ENCODE data around the gene PRICKLE2. TPM values are rescaled to one million over a fixed set of nuclear protein-coding genes. Genes with fewer than 3 reads are reported as not detected.

PRICKLE2 gene
- total and polyA plus RNA-seq, 4 donors, result 0.89 to 8.0 (median 3.2) TPM

DNA sequence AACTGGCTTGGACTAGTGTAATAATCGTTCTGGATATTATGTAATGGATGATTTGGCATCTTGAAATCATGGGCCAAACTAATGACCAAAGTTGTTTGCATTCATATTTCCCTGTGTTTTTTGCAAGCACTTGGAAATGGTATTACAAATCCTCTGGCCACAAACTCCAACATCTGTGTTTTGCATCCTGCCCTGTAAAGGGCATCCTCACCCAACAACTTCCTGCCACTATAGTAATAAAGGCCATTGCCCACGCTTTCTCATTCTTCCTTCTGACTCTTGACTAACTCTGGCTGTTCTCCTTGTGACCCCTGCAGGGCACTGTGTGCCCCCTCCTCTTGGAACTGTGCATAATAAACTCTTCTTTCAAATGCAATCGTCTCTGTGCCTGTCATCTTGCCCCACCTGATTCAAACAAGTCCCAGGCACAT is 176.6 kb downstream of the PRICKLE2 start:
- no peaks in the 10 kb centered on the region for H3K9me3 ChIP-seq (ENCODE audit: control insufficient read depth in 4 of 4, low read length in 3 of 4)
- H3K9ac ChIP-seq (ENCODE audit: low read depth in 1 of 2, low read length in 2 of 2), result no peak overlapping the region
- peaks cover 0 to 6% (median 0%) of the 10 kb centered on the region in 4 donors for H3K27me3 ChIP-seq (ENCODE audit: control insufficient read depth in 4 of 4, insufficient read depth in 4 of 4, low read length in 3 of 4)
- WGBS, result 57% methylated on average over 3 of the region's 3 CpGs
- no peaks in the 10 kb centered on the region for H3K36me3 ChIP-seq (ENCODE audit: control insufficient read depth in 4 of 4, insufficient read depth in 3 of 4, low read depth in 1 of 4, low read length in 3 of 4)
- H3K4me3 ChIP-seq (ENCODE audit: low read depth in 1 of 3, low read length in 3 of 3), result no peak overlapping the region
- TF ChIP-seq GABPA (IDR thresholded peaks at IDR 0.05 in 1 of 2, conservative IDR thresholded peaks at IDR 0.05 in 1 of 2) (no peak), TAF1 (conservative IDR thresholded peaks at IDR 0.05) (no peak)
- no peak overlapping the region for H3K27ac ChIP-seq (ENCODE audit: low read depth in 1 of 2, low read length in 2 of 2)
- DNase-seq (ENCODE audit: low spot score), result no peak
- H3K4me1 ChIP-seq (ENCODE audit: control insufficient read depth in 4 of 4, insufficient read depth in 4 of 4, low read length in 3 of 4), result no peaks in the 10 kb centered on the region

DNA sequence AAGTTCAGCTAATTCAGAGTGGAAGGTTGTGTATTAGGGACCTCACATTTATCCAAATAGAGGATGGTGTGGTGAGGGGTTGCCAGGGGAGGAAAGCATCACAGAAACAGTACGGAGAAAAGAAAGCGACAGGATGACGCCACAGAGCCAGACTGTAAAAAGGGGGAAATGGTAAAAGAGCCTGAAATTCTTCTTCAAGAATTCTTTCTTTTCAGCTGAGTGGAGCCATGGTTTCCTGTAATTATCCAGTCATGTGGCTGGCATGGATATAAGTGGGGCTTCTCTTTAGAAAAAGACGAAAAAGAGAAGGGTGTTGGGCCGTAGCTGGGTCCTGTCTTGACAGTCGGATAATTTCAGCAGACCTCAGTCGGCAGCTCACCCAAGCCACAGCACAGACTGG is 177.5 kb downstream of the PRICKLE2 start:
- peaks cover 0 to 3% (median 0%) of the 10 kb centered on the region in 4 donors for H3K27me3 ChIP-seq (ENCODE audit: control insufficient read depth in 4 of 4, insufficient read depth in 4 of 4, low read length in 3 of 4)
- H3K36me3 ChIP-seq (ENCODE audit: control insufficient read depth in 4 of 4, insufficient read depth in 3 of 4, low read depth in 1 of 4, low read length in 3 of 4), result no peaks in the 10 kb centered on the region
- no peaks in the 10 kb centered on the region for H3K4me1 ChIP-seq (ENCODE audit: control insufficient read depth in 4 of 4, insufficient read depth in 4 of 4, low read length in 3 of 4)
- no peak for DNase-seq (ENCODE audit: low spot score)
- no peak overlapping the region for H3K27ac ChIP-seq (ENCODE audit: low read depth in 1 of 2, low read length in 2 of 2)
- no peaks in the 10 kb centered on the region for H3K9me3 ChIP-seq (ENCODE audit: control insufficient read depth in 4 of 4, low read length in 3 of 4)
- H3K4me3 ChIP-seq (ENCODE audit: low read depth in 1 of 3, low read length in 3 of 3), result no peak overlapping the region
- TF ChIP-seq FOXA2 (IDR thresholded peaks at IDR 0.05) (no peak), JUND (IDR thresholded peaks at IDR 0.05) (no peak), TAF1 (conservative IDR thresholded peaks at IDR 0.05) (no peak), FOXA1 (IDR thresholded peaks at IDR 0.05) (no peak), RXRA (IDR thresholded peaks at IDR 0.05) (no peak), GABPA (IDR thresholded peaks at IDR 0.05 in 1 of 2, conservative IDR thresholded peaks at IDR 0.05 in 1 of 2) (no peak), HNF4G (IDR thresholded peaks at IDR 0.05) (no peak), HNF4A (conservative IDR thresholded peaks at IDR 0.05) (no peak)
- TF ChIP-seq, protein P1, sequence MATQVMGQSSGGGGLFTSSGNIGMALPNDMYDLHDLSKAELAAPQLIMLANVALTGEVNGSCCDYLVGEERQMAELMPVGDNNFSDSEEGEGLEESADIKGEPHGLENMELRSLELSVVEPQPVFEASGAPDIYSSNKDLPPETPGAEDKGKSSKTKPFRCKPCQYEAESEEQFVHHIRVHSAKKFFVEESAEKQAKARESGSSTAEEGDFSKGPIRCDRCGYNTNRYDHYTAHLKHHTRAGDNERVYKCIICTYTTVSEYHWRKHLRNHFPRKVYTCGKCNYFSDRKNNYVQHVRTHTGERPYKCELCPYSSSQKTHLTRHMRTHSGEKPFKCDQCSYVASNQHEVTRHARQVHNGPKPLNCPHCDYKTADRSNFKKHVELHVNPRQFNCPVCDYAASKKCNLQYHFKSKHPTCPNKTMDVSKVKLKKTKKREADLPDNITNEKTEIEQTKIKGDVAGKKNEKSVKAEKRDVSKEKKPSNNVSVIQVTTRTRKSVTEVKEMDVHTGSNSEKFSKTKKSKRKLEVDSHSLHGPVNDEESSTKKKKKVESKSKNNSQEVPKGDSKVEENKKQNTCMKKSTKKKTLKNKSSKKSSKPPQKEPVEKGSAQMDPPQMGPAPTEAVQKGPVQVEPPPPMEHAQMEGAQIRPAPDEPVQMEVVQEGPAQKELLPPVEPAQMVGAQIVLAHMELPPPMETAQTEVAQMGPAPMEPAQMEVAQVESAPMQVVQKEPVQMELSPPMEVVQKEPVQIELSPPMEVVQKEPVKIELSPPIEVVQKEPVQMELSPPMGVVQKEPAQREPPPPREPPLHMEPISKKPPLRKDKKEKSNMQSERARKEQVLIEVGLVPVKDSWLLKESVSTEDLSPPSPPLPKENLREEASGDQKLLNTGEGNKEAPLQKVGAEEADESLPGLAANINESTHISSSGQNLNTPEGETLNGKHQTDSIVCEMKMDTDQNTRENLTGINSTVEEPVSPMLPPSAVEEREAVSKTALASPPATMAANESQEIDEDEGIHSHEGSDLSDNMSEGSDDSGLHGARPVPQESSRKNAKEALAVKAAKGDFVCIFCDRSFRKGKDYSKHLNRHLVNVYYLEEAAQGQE (IDR thresholded peaks at IDR 0.05), result no peak
- TF ChIP-seq, protein P2, sequence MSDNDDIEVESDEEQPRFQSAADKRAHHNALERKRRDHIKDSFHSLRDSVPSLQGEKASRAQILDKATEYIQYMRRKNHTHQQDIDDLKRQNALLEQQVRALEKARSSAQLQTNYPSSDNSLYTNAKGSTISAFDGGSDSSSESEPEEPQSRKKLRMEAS (IDR thresholded peaks at IDR 0.05), result no peak
- TF ChIP-seq, protein P3, sequence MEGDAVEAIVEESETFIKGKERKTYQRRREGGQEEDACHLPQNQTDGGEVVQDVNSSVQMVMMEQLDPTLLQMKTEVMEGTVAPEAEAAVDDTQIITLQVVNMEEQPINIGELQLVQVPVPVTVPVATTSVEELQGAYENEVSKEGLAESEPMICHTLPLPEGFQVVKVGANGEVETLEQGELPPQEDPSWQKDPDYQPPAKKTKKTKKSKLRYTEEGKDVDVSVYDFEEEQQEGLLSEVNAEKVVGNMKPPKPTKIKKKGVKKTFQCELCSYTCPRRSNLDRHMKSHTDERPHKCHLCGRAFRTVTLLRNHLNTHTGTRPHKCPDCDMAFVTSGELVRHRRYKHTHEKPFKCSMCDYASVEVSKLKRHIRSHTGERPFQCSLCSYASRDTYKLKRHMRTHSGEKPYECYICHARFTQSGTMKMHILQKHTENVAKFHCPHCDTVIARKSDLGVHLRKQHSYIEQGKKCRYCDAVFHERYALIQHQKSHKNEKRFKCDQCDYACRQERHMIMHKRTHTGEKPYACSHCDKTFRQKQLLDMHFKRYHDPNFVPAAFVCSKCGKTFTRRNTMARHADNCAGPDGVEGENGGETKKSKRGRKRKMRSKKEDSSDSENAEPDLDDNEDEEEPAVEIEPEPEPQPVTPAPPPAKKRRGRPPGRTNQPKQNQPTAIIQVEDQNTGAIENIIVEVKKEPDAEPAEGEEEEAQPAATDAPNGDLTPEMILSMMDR (IDR thresholded peaks at IDR 0.05; ENCODE audit: low read depth, low read length, missing input control), result no peak
- TF ChIP-seq, protein P4, sequence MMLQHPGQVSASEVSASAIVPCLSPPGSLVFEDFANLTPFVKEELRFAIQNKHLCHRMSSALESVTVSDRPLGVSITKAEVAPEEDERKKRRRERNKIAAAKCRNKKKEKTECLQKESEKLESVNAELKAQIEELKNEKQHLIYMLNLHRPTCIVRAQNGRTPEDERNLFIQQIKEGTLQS (IDR thresholded peaks at IDR 0.05), result no peak
- WGBS, result 80% methylated on average over 7 of the region's 7 CpGs
- no peak overlapping the region for H3K9ac ChIP-seq (ENCODE audit: low read depth in 1 of 2, low read length in 2 of 2)

All from liver (tissue), 9 donors.